Spleen (tissue), 11 donors: ENCODE results near the gene CROT. TPM values are rescaled to one million over a fixed set of nuclear protein-coding genes. Genes with fewer than 3 reads are reported as not detected.

ENCODE experiments used
- DNase-seq: peaks from one replicate; pipeline ENCODE4 v3.0.0-alpha.2; 2020
- H3K27ac ChIP-seq, 8 donors: fragments of 200-600 bp; sonication (generic) in 7 of 8; 1 replicate in 4 of 8; 2 replicates in 4 of 8; pipeline versions ENCODE4 v1.5.0 to v1.8.0; 2016 to 2021; ENCODE audit warnings: inconsistent platforms in 4 of 8, mild to moderate bottlenecking in 4 of 8, moderate library complexity in 1 of 8
- H3K27me3 ChIP-seq, 7 donors: fragments of 200-600 bp; sonication (generic) in 6 of 7; replicated peaks in 1 of 7; 1 replicate in 4 of 7; 2 replicates in 3 of 7; pipeline versions ENCODE4 v1.5.0 to v1.8.0; 2016 to 2021; ENCODE audit warnings: inconsistent platforms in 3 of 7, mild to moderate bottlenecking in 1 of 7
- H3K36me3 ChIP-seq, 6 donors: fragments of 200-600 bp; sonication (generic) in 5 of 6; 1 replicate in 4 of 6; 2 replicates in 2 of 6; pipeline versions ENCODE4 v1.5.0 to v1.8.0; 2016 to 2021; ENCODE audit warnings: inconsistent platforms in 2 of 6
- H3K4me1 ChIP-seq, 6 donors: fragments of 200-600 bp; sonication (generic) in 5 of 6; 1 replicate in 3 of 6; 2 replicates in 3 of 6; pipeline versions ENCODE4 v1.5.0 to v1.8.0; 2016 to 2021; ENCODE audit warnings: inconsistent platforms in 3 of 6
- H3K4me3 ChIP-seq, 8 donors: fragments of 200-600 bp; sonication (generic) in 7 of 8; 1 replicate in 4 of 8; 2 replicates in 4 of 8; pipeline versions ENCODE4 v1.5.0 to v1.8.0; 2016 to 2021; ENCODE audit warnings: inconsistent platforms in 4 of 8, mild to moderate bottlenecking in 4 of 8, moderate library complexity in 2 of 8
- H3K9me3 ChIP-seq, 8 donors: fragments of 200-600 bp; sonication (generic) in 7 of 8; 1 replicate in 4 of 8; 2 replicates in 4 of 8; pipeline versions ENCODE4 v1.5.0 to v1.8.0; 2016 to 2021; ENCODE audit warnings: inconsistent platforms in 4 of 8
- POLR2A ChIP-seq, 3 donors: fragments of 450-650 bp; IDR thresholded peaks; one replicate each; pipeline ENCODE4 v1.5.1; 2017; ENCODE audit warnings: antibody characterized with exemption in 3 of 3, mild to moderate bottlenecking in 1 of 3
- POLR2AphosphoS5 ChIP-seq, 3 donors: sonication (generic); formaldehyde crosslinking; IDR thresholded peaks; one replicate each; pipeline ENCODE4 v1.5.1; 2017; ENCODE audit warnings: antibody characterized with exemption in 3 of 3
- WGBS, 5 donors: extraction: QIAGEN DNeasy Blood & Tissue Kit in 3 of 5; methylation state at CpG; one replicate each; pipeline versions ENCODE4 v1.1.5 to v1.1.7; 2013 to 2018; 5-methylcytosine and 5-hydroxymethylcytosine counted together
- intact Hi-C: fragments of 100-400 bp; cut with DNase I; formaldehyde crosslinking; loops from one replicate; pipeline ENCODE4 v1.15.0; 2023; ENCODE audit warnings: low total_unique reads
- polyA plus RNA-seq, 3 donors: library from polyadenylated mRNA; stranded (reverse); fragments of 200-250 nt; gene quantifications; one replicate each; pipeline ENCODE4 v1.2.1, GENCODE V29; 2013
- small RNA-seq, 4 donors: library from RNA; depleted of rRNA; stranded (forward); fragments of <200 nt; gene quantifications; one replicate each; pipeline ENCODE3, GENCODE V24; 2016
- total RNA-seq, 7 donors: library from RNA; depleted of rRNA in 3 of 7; stranded (reverse); fragments of >200 nt in 3 of 7; fragmentation: NEBNext Ultra II Directional in 4 of 7; extraction: Animal tissue kit (Norgen Biotek cat#: 25700) in 4 of 7; gene quantifications; one replicate each; pipeline versions ENCODE4 v1.1.0 to v1.2.1, GENCODE V29; 2016 to 2021
- TF ChIP-seq, protein P1 (sequence below), 11 experiments: fragments of 200-600 bp in 7 of 11; fragments of 450-650 bp in 4 of 11; sonication (generic) in 4 of 11; IDR thresholded peaks in 8 of 11; conservative IDR thresholded peaks in 3 of 11; 1 replicate in 7 of 11; 2 replicates in 4 of 11; pipeline versions ENCODE4 v1.4.0 to v1.8.0; 2016 to 2021; ENCODE audit warnings: antibody characterized with exemption in 11 of 11, inconsistent platforms in 4 of 11, mild to moderate bottlenecking in 1 of 11
- donor health status: healthy with polysubstance abuse.
- donor health status: DM: no; HTN: no; CAD: no; lungs with moderate emphysema.
- donor health status: DM: no; HTN: no; CAD: no.
- donor health status: Bipolar disorder and iron deficiency.
- donor health status: healthy.
- donor health status: DM: no; HTN: no; CAD: no.
- donor health status: DM: yes; HTN: yes; CAD: no.

CROT gene
- total and polyA plus RNA-seq, 10 donors = 4.2 to 21.1 (median 11.0) TPM

DNA sequence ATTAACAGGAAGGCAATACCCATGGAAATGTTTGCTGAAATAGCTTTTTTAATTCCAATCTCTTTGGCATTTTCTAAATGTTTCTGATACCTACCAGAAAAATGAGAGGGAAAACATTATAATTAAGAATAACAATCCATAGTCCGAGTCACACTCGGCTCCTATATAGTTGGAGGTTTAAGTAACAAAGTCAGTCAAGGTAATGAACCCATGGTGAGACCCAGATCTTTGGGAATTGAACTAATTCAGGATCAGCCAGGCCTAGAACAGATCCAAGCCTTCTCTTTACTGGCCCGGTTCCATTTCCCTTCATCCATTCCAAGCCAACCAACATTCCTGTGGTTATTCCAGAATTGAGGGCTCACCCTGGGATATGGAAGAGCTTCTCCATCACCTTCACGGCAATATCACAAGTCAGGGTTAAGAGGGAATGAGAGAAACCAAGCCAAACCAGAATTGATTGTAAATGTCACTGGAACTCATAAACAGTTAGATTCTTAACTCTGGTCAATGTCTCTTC lies 101.7 kb downstream of the CROT start:
- no peak overlapping the region for H3K4me3 ChIP-seq
- H3K4me1 ChIP-seq = peaks cover 0 to 9% (median 0%) of the 10 kb centered on the region in 6 donors
- 79 to 92% (median 90%) methylated on average over 4 of the region's 4 CpGs for WGBS, 5 donors
- no peaks in the 10 kb centered on the region for H3K9me3 ChIP-seq
- H3K36me3 ChIP-seq = peaks cover 0 to 63% (median 0%) of the 10 kb centered on the region in 6 donors
- DNase-seq = no peak
- no peaks in the 10 kb centered on the region for H3K27me3 ChIP-seq
- no peak for TF ChIP-seq POLR2A (IDR thresholded peaks at IDR 0.05)
- TF ChIP-seq, protein P1, sequence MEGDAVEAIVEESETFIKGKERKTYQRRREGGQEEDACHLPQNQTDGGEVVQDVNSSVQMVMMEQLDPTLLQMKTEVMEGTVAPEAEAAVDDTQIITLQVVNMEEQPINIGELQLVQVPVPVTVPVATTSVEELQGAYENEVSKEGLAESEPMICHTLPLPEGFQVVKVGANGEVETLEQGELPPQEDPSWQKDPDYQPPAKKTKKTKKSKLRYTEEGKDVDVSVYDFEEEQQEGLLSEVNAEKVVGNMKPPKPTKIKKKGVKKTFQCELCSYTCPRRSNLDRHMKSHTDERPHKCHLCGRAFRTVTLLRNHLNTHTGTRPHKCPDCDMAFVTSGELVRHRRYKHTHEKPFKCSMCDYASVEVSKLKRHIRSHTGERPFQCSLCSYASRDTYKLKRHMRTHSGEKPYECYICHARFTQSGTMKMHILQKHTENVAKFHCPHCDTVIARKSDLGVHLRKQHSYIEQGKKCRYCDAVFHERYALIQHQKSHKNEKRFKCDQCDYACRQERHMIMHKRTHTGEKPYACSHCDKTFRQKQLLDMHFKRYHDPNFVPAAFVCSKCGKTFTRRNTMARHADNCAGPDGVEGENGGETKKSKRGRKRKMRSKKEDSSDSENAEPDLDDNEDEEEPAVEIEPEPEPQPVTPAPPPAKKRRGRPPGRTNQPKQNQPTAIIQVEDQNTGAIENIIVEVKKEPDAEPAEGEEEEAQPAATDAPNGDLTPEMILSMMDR (IDR thresholded peaks at IDR 0.05 in 8 of 11, conservative IDR thresholded peaks at IDR 0.05 in 3 of 11) = no peak
- TF ChIP-seq POLR2AphosphoS5 (IDR thresholded peaks at IDR 0.05) = no peak
- intact Hi-C loops = no loop called here
- H3K27ac ChIP-seq = no peak overlapping the region

DNA sequence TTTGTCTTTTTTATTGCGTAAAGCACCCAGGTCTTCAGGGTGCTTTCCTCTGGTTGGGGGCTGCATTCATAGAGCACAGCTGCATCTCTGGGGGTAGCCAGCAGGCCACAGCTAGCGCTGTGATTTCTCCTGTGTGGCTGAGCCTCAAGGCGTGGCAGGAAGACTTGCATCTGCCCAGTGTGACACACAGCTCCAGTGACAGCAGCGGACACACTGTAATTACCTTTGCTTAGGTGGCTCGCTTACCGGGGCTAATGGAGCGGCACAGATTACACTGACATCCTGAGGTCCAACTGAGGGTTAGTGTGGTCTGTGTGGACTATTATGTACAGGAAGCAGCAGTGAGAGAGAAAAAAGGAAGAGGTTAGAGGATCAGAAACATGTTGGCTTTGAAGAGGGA lies 102.9 kb downstream of the CROT start:
- DNase-seq = no peak
- 53 to 58% (median 57%) methylated on average over 7 of the region's 7 CpGs for WGBS, 5 donors
- Histone ChIP-seq H3K4me3 (no peak overlapping the region), H3K9me3 (no peaks in the 10 kb centered on the region), H3K4me1 (peaks cover 0 to 9% (median 0%) of the 10 kb centered on the region in 6 donors), H3K36me3 (peaks cover 0 to 57% (median 0%) of the 10 kb centered on the region in 6 donors), H3K27ac (no peak overlapping the region), H3K27me3 (no peaks in the 10 kb centered on the region)
- intact Hi-C loops = no loop called here
- no peak for TF ChIP-seq POLR2AphosphoS5 (IDR thresholded peaks at IDR 0.05)
- TF ChIP-seq, protein P1 (IDR thresholded peaks at IDR 0.05 in 8 of 11, conservative IDR thresholded peaks at IDR 0.05 in 3 of 11) = no peak

Small RNAs within 50 kb of the gene (small RNA-seq; reads per million reads assigned to genes)
- gene RF02195 (0 reads per million in 4 donors), gene RF02196 (0 reads per million in 4 donors)

Other genes starting within 250 kb of the CROT start
- gene DMTF1, start 193.2 kb upstream of the CROT start, total RNA-seq = 100 to 1,000 TPM in 6 of 7 donors, 10 to 100 TPM in 1; 95.5 to 190 (median 128) TPM
- 10 to 100 TPM; 23.2 to 32.4 (median 31.7) TPM for gene DMTF1, start 193.2 kb upstream of the CROT start, polyA plus RNA-seq
- 100 to 1,000 TPM in 1 of 7 donors, 10 to 100 TPM in 6; 45.4 to 144 (median 57.2) TPM for gene TMEM243, start 125.9 kb upstream of the CROT start, total RNA-seq
- 100 to 1,000 TPM in 1 of 3 donors, 10 to 100 TPM in 2; 80.4 to 106 (median 95.0) TPM for gene TMEM243, start 125.9 kb upstream of the CROT start, polyA plus RNA-seq
- 10 to 100 TPM; 12.1 to 27.4 (median 22.0) TPM for gene ABCB4, start 130.0 kb downstream of the CROT start, total RNA-seq
- 10 to 100 TPM; 16.2 to 37.5 (median 21.4) TPM for gene ABCB4, start 130.0 kb downstream of the CROT start, polyA plus RNA-seq